Panc1 (cell line): Measurements from ENCODE around the gene LENEP. TPM values are rescaled to one million over a fixed set of nuclear protein-coding genes. Genes with fewer than 3 reads are reported as not detected.

Experiments
- ATAC-seq: fragments of 200-7000 bp; cut with Tn5 transposase; 2 replicates; pipeline ENCODE4 v1.9.1; 2020; ENCODE audit warnings: mild to moderate bottlenecking, moderate library complexity
- BruUV-seq: library from RNA; stranded (reverse); fragments of 400-500 nt; replicated peaks from 2 replicates; lab custom pipeline; 2021; lab: Mats Ljungman, UMichigan
- CTCF ChIA-PET: fragments of 300-600 bp; sonication (Branson Sonifier 250); formaldehyde crosslinking; loops from one replicate; lab custom pipeline; 2022; ENCODE audit warnings: antibody characterized with exemption; lab: Charles Lee
- POLR2A ChIA-PET: fragments of 300-600 bp; sonication (Branson Sonifier 250); formaldehyde crosslinking; loops from one replicate; lab custom pipeline; 2022; ENCODE audit warnings: antibody characterized with exemption; lab: Charles Lee
- DNase-seq: peaks from one replicate; pipeline ENCODE4 v3.0.0-alpha.2; 2010; ENCODE audit warnings: low read depth, low spot score
- H3K27ac ChIP-seq: 2 replicates; pipeline ENCODE4 v1.5.1; 2011; ENCODE audit warnings: mild to moderate bottlenecking, low read length, inconsistent platforms
- H3K27me3 ChIP-seq: fragments of 200-500 bp; sonication (Bioruptor generic); 2 replicates; pipeline ENCODE4 v1.6.0; 2014; ENCODE audit warnings: low read length, inconsistent platforms; ENCODE audit not compliant: control insufficient read depth, insufficient read depth
- H3K36me3 ChIP-seq: fragments of 200-500 bp; sonication (Bioruptor generic); 2 replicates; pipeline ENCODE4 v1.5.1; 2014; ENCODE audit warnings: inconsistent platforms, mild to moderate bottlenecking, low read length, moderate library complexity; ENCODE audit not compliant: control insufficient read depth, insufficient read depth
- H3K4me1 ChIP-seq: 2 replicates; pipeline ENCODE4 v1.5.1; 2011; ENCODE audit warnings: inconsistent platforms, mild to moderate bottlenecking, low read length, moderate library complexity; ENCODE audit not compliant: control insufficient read depth, insufficient read depth
- H3K4me3 ChIP-seq, 2 experiments: 2 replicates each; pipeline ENCODE4 v1.5.1; 2011 to 2012; ENCODE audit warnings: low read depth in 2 of 2, low read length in 2 of 2, mild to moderate bottlenecking in 2 of 2, inconsistent platforms in 1 of 2, moderate library complexity in 1 of 2
- H3K9me3 ChIP-seq: fragments of 200-500 bp; sonication (Bioruptor generic); 2 replicates; pipeline ENCODE4 v1.5.1; 2014; ENCODE audit warnings: low read depth, mild to moderate bottlenecking, inconsistent platforms, low read length, moderate library complexity; ENCODE audit not compliant: control insufficient read depth, insufficient read depth
- CTCF ChIP-seq: fragments of 450-650 bp; IDR thresholded peaks from 2 replicates; pipeline ENCODE4 v1.5.1; 2017; ENCODE audit warnings: mild to moderate bottlenecking
- POLR2AphosphoS5 ChIP-seq: IDR thresholded peaks from 2 replicates; pipeline ENCODE4 v1.6.1; 2012; ENCODE audit warnings: mild to moderate bottlenecking, low read depth, low read length, moderate library complexity
- REST ChIP-seq, 2 experiments: IDR thresholded peaks; 2 replicates each; pipeline ENCODE4 v1.6.1; 2011 to 2012; ENCODE audit warnings: low read depth in 2 of 2, control low read depth in 1 of 2, low read length in 1 of 2, mild to moderate bottlenecking in 1 of 2, moderate library complexity in 1 of 2; ENCODE audit not compliant: insufficient read depth in 1 of 2
- SIN3A ChIP-seq: IDR thresholded peaks from 2 replicates; pipeline ENCODE4 v1.6.1; 2012; ENCODE audit warnings: low read depth, mild to moderate bottlenecking, low read length, moderate library complexity, borderline replicate concordance; ENCODE audit not compliant: insufficient read depth
- TCF7L2 ChIP-seq: IDR thresholded peaks from 2 replicates; pipeline ENCODE4 v1.6.1; 2011; ENCODE audit warnings: mild to moderate bottlenecking, low read depth, low read length, inconsistent platforms
- in situ Hi-C: cut with HindIII; loops from 2 replicates; pipeline ENCODE4 v1.10.0; 2016; ENCODE audit warnings: low sequenced_read_pairs, low pct_unique_long_range_greater_than_20kb
- intact Hi-C: fragments of 100-400 bp; cut with micrococcal nuclease; formaldehyde crosslinking; loops from one replicate; pipeline ENCODE4 v1.10.0; 2022; ENCODE audit not compliant: unreplicated experiment
- total RNA-seq: library from RNA; stranded (reverse); gene quantifications from one replicate; pipeline ENCODE4 v1.2.1, GENCODE V29; 2021; ENCODE audit not compliant: unreplicated experiment

The LENEP gene
- total RNA-seq, 1 experiment from 2014 or later, result 0.67 TPM

GRCh38 chr1:155039308-155039669, 45.9 kb downstream of the LENEP start:
- Histone ChIP-seq H3K4me3 (no peak overlapping the region), H3K27me3 (no peaks in the 10 kb centered on the region), H3K27ac (no peak overlapping the region), H3K9me3 (no peaks in the 10 kb centered on the region), H3K4me1 (no peaks in the 10 kb centered on the region), H3K36me3 (no peaks in the 10 kb centered on the region)
- in situ Hi-C loops (no loop called here), intact Hi-C loops (no loop called here)
- no peak for ATAC-seq
- ChIA-PET POLR2A (no interaction called here), CTCF (interaction anchor here (0.6 kb wide), 1 partner anchor 32 kb away, joined by 3 read pairs; no protein-coding TSS in a partner anchor)
- DNase-seq, result no peak
- no peak for TF ChIP-seq TCF7L2
- no peak for TF ChIP-seq SIN3A
- TF ChIP-seq REST (IDR thresholded peaks at IDR 0.05; ENCODE audit: insufficient read depth in 1 of 2, low read depth in 2 of 2, low read length in 1 of 2), result no peak
- no peak for TF ChIP-seq POLR2AphosphoS5
- TF ChIP-seq CTCF, result no peak
- no TSS peak for BruUV-seq

DNA sequence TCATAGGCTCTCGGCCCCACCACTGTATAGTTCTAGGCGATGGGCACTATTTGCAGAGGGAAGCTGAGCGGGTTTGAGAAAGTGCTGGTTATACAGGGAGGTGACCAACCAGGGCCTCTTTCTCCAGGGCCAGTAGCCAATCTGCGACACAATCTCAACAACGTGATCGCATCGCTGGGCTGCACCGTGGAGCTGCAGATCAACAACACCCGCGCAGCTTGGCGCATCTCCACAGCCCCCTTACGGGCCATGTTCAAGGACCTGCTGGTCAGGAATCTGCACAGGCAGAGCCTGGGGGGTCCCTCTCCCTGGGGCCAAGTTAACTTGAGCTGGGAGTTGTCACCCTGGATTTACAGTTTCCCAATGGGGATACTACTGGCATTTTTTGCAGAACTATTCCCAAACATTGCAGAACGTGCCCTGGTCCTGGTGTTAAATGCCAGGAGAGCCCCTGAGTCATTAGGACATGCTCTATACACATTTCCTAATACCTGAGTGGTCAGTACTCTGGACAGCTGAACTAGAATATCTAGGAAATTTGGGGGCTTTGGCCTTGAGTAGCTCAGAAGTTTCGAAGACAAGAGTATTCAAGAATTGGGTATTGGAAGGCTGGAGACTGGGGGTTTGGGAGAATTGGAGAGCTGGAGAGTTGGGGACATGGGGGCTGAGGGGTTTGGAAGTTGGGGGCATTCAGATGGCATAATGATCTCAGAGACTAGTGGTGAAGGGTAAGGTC, 47.1 kb downstream of the LENEP start:
- no peak for ATAC-seq
- intact Hi-C loops, result no loop called here
- Histone ChIP-seq H3K27ac (no peak overlapping the region), H3K36me3 (no peaks in the 10 kb centered on the region), H3K4me1 (no peaks in the 10 kb centered on the region), H3K27me3 (no peaks in the 10 kb centered on the region), H3K9me3 (no peaks in the 10 kb centered on the region), H3K4me3 (no peak overlapping the region)
- ChIA-PET POLR2A (interaction anchor here (0.7 kb wide), 2 partner anchors 20 to 357 kb away, joined by 3 to 21 read pairs; no protein-coding TSS in a partner anchor), CTCF (no interaction called here)
- no peak for DNase-seq
- in situ Hi-C loops, result no loop called here
- BruUV-seq, result no TSS peak
- TF ChIP-seq POLR2AphosphoS5, result no peak
- TF ChIP-seq SIN3A, result no peak
- no peak for TF ChIP-seq TCF7L2
- no peak for TF ChIP-seq CTCF
- TF ChIP-seq REST (IDR thresholded peaks at IDR 0.05; ENCODE audit: insufficient read depth in 1 of 2, low read depth in 2 of 2, low read length in 1 of 2), result no peak
